B cell (primary cell): Measurements from ENCODE around the gene MTCL3.

Source experiments
- CTCF ChIP-seq: fragments of 200-600 bp; IDR thresholded peaks from one replicate; pipeline ENCODE4 v1.8.0; 2022; ENCODE audit warnings: antibody characterized with exemption, mild to moderate bottlenecking
- EZH2 ChIP-seq: IDR thresholded peaks from 2 replicates; pipeline ENCODE4 v1.6.1; 2012; ENCODE audit warnings: borderline replicate concordance, low read depth, mild to moderate bottlenecking, moderate library complexity, low read length; ENCODE audit not compliant: insufficient read depth, poor library complexity, severe bottlenecking

- no peak for TF ChIP-seq CTCF
- no peak for TF ChIP-seq EZH2
Measured at GRCh38 chr6:127518191-127518709, 885 bp downstream of the MTCL3 start.
